ENCODE measurements around the gene MPP1.
"Not testable (repeated sequence)": the region's sequence is repeated elsewhere in the genome, so short reads cannot be mapped to it uniquely, and the experiment has no call there.

- TF ChIP-seq CTCF (conservative IDR thresholded peaks at IDR 0.05; ENCODE audit: low read length); EZH2phosphoT487 (IDR thresholded peaks at IDR 0.05; ENCODE audit: borderline replicate concordance): not testable (repeated sequence)
These were observed 11.1 kb upstream of the MPP1 start for GRCh38 chrX:154816326-154816898.

Measured in Loucy (cell line).